HL-60/S4 (cell line): ENCODE results near the gene EXD3.
"Not testable (repeated sequence)": the region's sequence is repeated elsewhere in the genome, so short reads cannot be mapped to it uniquely, and the experiment has no call there.

Experiments
- in situ Hi-C: fragments of 300-500 bp; cut with MboI; formaldehyde crosslinking; loops from 2 replicates; pipeline ENCODE4 v1.14.3; 2022; ENCODE audit warnings: low sequenced_read_pairs

The EXD3 gene, protein sequence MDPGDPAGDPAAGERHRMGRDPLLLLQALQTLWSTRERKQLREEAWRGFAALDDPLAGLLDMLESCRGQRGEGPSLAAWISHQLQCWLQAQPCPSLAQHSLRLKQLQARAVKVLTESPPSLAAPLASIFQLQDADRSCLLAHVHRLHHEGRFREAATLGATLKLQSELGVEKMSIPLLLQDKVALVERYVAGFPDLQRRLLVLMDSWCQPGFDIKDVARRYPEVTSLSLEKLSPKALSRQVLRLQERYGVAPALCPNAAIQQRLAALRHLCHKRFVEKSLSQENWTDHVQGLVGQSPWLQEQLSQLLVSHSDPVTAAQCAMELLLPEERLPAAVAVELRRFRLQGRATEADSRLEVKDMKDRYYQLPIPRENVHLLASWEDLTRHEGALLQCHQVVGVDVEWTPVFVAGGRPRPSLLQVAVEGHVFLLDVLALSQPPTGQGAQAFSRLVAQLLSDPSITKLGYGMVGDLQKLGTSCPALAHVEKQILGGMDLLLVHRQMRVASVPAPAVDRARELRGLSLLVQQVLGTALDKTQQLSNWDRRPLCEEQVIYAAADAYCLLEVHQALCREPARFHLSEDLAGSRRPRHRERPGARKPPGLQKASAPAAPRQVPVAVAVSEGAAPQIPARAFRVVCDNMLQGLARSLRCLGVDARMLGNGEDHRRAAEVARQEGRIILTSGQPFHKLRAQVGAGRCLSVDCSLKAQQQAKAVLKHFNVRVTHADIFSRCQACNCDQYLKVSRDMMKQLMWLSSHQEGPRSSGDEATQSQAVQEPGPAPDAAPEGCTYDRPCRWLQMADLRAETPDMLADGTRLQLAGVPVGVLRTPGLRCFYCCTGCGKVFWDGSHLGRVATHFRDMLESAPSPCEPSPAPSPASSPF

DNA sequence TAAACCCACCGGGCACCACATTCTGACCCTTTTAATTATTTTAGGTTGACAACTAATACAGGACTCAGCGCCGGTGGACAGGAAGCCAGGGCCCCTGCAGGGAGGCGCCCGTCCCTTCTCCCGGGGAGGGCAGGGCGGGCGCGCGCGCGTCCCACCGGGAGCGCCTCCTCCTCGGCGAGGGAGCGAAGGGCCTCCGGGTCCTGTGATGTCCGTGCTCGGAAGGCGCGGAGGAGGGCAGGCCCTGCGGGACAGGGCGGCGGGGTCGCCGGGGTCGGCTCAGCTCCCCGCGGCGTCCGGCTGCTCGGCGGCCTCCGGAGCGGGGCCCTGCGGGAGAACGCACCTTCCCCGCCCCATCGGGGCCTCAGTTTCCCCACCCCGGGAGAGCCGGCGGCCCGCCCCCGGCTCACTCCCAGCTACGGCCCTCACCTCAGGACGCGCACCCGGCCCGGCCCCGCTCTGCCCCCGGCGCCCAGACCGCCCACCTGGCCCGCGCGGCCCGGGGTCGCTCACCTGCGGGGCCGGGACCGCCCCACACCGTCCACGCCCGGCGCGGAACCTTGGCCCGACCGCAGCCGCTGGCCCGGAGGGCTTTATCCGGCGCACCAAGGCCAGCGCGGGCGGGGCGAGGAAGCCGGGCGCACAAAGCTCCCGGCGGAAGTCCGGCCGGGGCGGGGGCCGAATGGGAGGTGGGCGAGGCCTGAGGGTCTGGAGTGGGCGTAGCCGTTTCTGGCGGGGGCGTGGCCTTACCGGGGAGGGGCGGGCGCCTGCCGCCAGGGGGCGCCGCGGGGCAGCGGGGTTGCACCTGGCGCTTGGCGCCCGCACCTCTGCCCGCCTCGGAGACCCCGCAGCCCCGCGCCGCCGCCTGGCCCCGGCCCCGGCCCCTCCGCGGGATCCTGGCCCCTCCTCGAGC, at the start of gene EXD3, which contains the start of gene NOXA1:
Gene EXD3, minus strand, starts transcription at position 559 of the 910 bp plus-strand sequence. CDS start 27,805 bp downstream, outside the sequence.
Gene NOXA1, plus strand, starts transcription at position 790 of the 910 bp plus-strand sequence. CDS start 137 bp downstream, outside the sequence.
- in situ Hi-C loops: no loop called here

- in situ Hi-C loops: no loop called here
These were observed 47.8 kb upstream of the EXD3 start for GRCh38 chr9:137470785-137471184.

- in situ Hi-C loops: no loop called here
These were observed 44.9 kb upstream of the EXD3 start for GRCh38 chr9:137467896-137468295.

DNA sequence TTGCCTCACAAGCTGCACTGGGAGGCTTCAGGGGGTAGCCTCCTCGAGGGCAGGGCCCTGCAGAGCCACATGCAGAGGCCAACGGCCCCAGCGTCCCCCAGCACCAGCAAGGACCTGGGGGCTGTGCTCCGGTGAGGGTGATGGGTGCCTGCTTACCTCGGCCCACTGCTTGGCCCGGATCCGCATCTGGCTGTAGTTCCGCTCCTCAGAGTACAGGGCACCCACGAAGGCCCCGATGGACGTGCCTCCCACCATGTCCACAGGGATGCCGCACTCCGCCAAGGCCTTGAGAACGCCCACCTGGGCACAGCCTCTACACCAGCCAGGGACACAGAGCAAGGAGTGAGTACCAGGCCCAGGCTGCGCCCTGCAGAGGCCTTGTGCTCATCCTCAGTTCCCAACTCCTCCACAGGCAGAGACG, 44.2 kb upstream of the EXD3 start:
- in situ Hi-C loops: no loop called here

DNA sequence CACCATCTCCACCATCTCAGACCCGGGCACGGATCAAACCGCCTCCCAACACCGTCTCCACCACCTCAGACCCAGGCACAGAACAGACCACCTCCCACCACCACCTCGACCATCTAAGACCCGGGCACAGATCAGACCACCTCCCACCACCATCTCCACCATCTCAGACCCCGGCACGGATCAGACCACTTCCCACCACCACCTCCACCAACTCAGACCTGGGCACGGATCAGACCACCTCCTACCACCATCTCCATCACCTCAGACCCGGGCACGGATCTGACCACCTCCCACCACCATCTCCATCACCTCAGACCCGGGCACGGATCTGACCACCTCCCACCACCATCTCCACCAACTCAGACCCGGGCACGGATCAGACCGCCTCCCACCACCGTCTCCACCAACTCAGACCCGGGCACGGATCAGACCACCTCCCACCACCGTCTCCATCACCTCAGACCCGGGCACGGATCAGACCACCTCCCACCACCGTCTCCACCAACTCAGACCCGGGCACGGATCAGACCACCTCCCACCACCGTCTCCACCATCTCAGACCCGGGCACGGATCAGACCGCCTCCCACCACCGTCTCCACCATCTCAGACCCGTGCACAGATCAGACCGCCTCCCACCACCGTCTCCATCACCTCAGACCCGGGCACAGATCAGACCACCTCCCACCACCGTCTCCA, 43.6 kb upstream of the EXD3 start:
- in situ Hi-C loops: not testable (repeated sequence)

DNA sequence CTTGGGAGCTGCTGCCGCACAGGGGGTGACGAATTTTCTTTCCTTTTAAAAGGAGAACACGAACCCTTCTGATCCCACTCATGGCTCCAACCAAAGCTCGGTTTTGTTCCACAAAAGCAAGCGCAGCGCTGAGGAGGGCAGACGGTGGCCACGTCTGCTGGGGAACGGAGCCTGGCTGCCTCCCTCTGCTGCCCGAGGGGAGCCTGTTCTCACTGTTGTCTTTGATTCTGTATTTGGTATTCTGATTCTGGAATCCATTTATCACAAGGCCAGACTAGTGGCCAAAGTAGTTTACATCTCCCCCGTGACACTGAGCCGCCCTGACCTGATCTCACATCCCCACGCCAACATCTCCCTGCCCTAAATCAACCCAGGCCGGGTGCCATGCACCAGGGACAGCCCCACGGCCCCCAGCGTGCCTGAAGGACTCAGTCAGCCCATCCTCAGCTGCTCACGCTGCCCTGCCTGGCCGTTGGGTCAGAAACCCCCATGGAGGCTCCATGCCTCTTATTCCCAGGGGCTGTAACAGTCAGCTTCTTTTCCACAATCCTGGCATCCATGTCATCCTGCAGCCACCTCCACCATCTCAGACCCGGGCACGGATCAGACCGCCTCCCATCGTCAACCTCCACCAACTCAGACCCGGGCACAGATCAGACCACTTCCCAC, 42.9 kb upstream of the EXD3 start:
- in situ Hi-C loops: no loop called here

DNA sequence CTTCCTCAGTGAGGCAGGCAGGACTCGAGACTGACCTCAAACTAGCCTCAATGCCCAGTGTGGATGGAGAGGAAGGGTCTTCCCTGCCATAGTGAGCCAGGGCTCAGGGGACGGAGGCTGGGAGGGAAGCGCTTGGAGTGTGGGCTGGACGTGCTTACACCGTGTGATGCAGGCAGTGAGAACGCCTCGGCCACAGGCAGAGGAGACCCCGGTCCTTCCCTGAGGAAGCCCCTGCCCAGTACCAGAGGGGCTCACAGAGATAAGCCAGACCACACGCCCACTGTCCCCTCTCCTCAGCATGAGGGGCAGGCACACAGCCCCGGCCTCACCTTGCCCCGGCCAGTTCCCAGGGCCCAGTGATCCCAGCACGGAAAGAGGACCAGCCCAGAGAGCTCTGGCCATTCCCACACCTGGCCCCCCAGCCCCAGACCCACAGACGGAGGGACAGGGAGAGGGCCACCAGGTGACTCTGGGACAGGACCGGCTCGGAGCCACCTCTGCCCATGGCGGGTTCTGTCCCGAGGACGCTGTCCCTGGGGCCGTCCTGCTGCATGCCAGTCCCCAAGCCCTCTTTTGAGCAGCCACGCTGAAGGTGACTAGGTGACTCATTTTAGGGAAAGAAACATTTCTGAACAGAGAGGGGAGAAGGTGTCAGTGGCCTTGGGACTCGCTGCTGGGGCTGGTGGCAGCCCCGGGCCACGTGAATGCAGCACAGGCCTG, 42.2 kb upstream of the EXD3 start:
- in situ Hi-C loops: no loop called here

GRCh38 chr9:137464291-137464999, 41.5 kb upstream of the EXD3 start:
- in situ Hi-C loops: no loop called here

GRCh38 chr9:137463931-137464290, 40.9 kb upstream of the EXD3 start:
- in situ Hi-C loops: no loop called here

DNA sequence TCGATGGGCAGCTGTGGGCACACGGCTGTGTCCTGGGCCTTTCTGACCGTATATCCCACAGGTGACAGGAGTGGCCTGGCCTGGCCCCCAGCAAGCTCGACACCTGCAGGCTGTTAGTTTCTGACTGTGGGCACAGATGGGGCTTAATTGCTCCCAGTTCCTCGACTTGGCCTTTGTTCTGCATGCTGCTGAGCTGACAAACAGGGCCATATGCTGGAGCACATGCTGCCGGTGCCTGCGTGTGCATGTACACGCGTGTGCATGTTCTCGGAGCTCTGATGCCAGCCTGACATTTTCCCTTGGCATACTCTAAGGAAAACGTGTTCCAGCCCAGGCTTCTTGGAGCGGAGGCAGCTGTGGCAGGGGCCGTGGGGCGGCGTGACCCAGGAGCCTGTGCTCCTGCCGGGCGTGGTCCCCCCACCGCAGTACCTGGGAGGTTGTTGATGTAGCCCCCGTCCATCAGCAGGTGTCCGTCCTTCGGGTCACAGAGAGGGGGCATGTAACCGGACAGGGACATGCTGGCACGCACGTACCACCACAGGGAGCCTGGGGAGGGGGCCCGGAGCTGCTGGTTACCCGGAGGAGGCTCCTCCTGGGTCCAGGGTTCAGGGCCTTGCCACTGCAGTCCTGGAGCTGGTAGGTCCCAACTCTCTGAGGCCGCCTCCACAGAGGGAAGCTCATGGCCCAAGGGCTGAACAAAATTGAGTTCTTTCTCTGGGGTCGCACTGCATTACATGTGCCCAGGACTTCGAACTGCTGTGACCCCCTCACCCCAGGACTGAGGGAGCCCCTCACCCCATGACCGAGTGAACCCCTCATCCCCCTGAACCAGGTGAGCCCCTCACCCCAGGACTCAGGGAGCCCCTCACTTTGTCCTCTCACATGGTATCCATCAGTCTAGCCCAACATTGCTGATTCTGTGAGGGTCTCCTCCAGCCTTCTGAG, 40.3 kb upstream of the EXD3 start:
- in situ Hi-C loops: no loop called here

- in situ Hi-C loops: no loop called here
These were observed 39.5 kb upstream of the EXD3 start for GRCh38 chr9:137462396-137462985.

- in situ Hi-C loops: no loop called here
These were observed 38.9 kb upstream of the EXD3 start for GRCh38 chr9:137461663-137462395.

DNA sequence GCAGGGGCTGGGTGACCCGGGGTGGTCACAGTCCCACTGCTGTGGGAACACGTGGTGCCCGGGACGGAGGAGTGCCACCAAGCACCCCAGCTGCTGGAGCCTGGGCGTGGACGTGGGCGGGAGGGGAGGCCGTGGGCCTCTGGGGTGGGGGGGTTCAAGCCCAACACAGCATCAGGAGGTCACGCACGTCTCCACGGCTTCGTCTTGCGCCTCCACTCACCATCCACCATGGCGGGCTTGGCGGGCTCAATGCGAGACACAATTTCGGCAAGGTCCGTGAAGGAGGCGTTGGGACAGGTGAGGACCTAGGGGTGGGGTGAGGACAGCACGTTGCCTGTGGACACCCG, 38.3 kb upstream of the EXD3 start:
- in situ Hi-C loops: no loop called here

DNA sequence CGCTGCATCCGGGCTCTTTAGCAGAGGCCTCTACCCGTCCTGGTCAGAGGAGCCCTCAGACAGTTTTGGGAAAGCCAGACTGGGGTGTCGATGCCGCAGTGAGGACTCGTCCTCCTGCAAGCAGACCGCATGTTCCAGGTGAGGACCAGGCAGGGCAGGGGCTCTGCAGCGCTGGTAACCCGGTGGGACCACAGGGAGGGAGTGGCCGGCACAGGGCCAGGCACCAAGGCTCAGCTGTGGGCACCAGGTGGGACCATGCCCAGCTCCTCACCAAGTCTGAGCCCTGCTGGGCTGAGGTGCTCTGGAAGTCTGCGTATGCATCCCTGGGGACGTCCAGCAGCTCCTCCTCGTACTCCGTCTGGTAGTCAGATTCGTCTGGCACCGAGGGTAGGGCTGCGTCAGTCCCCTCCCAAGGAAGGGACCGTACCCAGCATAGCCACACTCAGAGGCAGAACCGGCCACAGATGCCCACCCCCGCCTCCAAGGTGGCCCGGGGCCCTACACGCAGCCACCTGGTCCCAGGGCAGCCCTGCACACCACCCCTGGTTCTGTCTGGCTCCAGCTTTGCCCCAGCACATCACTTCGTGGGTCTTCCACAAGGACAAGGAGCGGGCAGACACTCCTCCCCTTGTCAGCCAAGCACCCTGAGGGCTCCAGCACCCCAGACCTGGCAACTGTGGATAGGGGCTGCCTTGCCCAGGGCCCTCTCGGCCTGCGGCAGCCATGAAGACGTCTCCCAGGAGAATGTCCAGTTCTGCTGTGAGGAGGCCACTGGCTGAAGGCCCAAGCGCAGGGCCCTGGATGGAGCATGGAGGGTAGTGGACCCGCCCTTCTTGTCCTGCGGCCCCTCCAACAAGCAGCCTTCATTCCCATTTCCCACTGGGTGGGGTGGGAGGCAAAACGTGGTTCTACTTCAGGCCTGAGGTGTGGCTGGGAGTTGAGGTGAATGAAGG, 37.7 kb upstream of the EXD3 start:
- in situ Hi-C loops: no loop called here
